Measurements from ENCODE around the gene CAMK1G. TPM values are rescaled to one million over a fixed set of nuclear protein-coding genes. Genes with fewer than 3 reads are reported as not detected.

Gene CAMK1G
- total and polyA plus RNA-seq, 2 experiments from 2014 or later, result 0.32 to 0.76 TPM

- ATAC-seq (peak; percentile 44; the same call in 2 of the 3 replicates), DNase-seq (ENCODE audit: low spot score) (peak; percentile 15)
- Mint-ChIP-seq H3K27ac (no peak overlapping the region), H3K9me3 (no peaks in the 10 kb centered on the region), H3K36me3 (ENCODE audit: low read depth) (no peaks in the 10 kb centered on the region), H3K27me3 (ENCODE audit: insufficient read depth, low read depth, poor library complexity) (no peaks in the 10 kb centered on the region), H3K4me3 (no peak overlapping the region), H3K4me1 (peaks cover 2% of the 10 kb centered on the region)
- H3K27ac ChIP-seq (ENCODE audit: low read depth), result no peak overlapping the region
- no peaks in the 10 kb centered on the region for H3K36me3 ChIP-seq (ENCODE audit: insufficient read depth)
- no peaks in the 10 kb centered on the region for H3F3A ChIP-seq (replicated peaks; ENCODE audit: low read depth)
- H4K20me1 ChIP-seq (replicated peaks; ENCODE audit: insufficient read depth), result no peaks in the 10 kb centered on the region
- no peak for TF ChIP-seq ZNF331 (CRISPR knock-in tag; IDR thresholded peaks at IDR 0.05; ENCODE audit: low read depth)
- no peak for TF ChIP-seq REST (IDR thresholded peaks at IDR 0.05; ENCODE audit: unreplicated experiment)
- no peak; a peak in 1 of 4 replicates for TF ChIP-seq CTCF (conservative IDR thresholded peaks at IDR 0.05; ENCODE audit: low read depth in 2 of 2)
- no peak for TF ChIP-seq EZH2phosphoT487 (IDR thresholded peaks at IDR 0.05; ENCODE audit: unreplicated experiment)
- no peak for TF ChIP-seq ZNF114 (CRISPR knock-in tag; IDR thresholded peaks at IDR 0.05)
- H3K9me2 ChIP-seq (ENCODE audit: insufficient read depth), result no peaks in the 10 kb centered on the region
- no peak overlapping the region for H3K4me3 ChIP-seq
- H3K79me2 ChIP-seq (replicated peaks; ENCODE audit: insufficient read depth), result no peaks in the 10 kb centered on the region
- H2AFZ ChIP-seq, result no peak overlapping the region
- no peaks in the 10 kb centered on the region for H3K4me1 ChIP-seq (ENCODE audit: insufficient read depth)
- no peak overlapping the region for H3K4me2 ChIP-seq
- no peaks in the 10 kb centered on the region for H3K27me3 ChIP-seq (ENCODE audit: insufficient read depth)
These were observed 10.2 kb downstream of the CAMK1G start for GRCh38 chr1:209593747-209594146.

- Histone ChIP-seq H3K4me3 (no peak overlapping the region), H3K9me2 (ENCODE audit: insufficient read depth) (no peaks in the 10 kb centered on the region), H3K79me2 (replicated peaks; ENCODE audit: insufficient read depth) (no peaks in the 10 kb centered on the region), H3K4me2 (no peak overlapping the region), H3K27ac (ENCODE audit: low read depth) (no peak overlapping the region), H3K36me3 (ENCODE audit: insufficient read depth) (no peaks in the 10 kb centered on the region), H2AFZ (no peak overlapping the region), H3K4me1 (ENCODE audit: insufficient read depth) (no peaks in the 10 kb centered on the region), H3K27me3 (ENCODE audit: insufficient read depth) (no peaks in the 10 kb centered on the region), H4K20me1 (replicated peaks; ENCODE audit: insufficient read depth) (no peaks in the 10 kb centered on the region), H3F3A (replicated peaks; ENCODE audit: low read depth) (no peaks in the 10 kb centered on the region)
- no peak overlapping the region for H3K27ac Mint-ChIP-seq
- TF ChIP-seq ETS1 (IDR thresholded peaks at IDR 0.05), result no peak
- TF ChIP-seq ZNF331 (CRISPR knock-in tag; IDR thresholded peaks at IDR 0.05; ENCODE audit: low read depth), result no peak
- H3K4me3 Mint-ChIP-seq, result no peak overlapping the region
- H3K9me3 Mint-ChIP-seq, result no peaks in the 10 kb centered on the region
- DNase-seq (ENCODE audit: low spot score) (no peak), ATAC-seq (no peak)
- H3K27me3 Mint-ChIP-seq (ENCODE audit: insufficient read depth, low read depth, poor library complexity), result no peaks in the 10 kb centered on the region
- peaks cover 2% of the 10 kb centered on the region for H3K4me1 Mint-ChIP-seq
- no peaks in the 10 kb centered on the region for H3K36me3 Mint-ChIP-seq (ENCODE audit: low read depth)
These were observed 10.9 kb downstream of the CAMK1G start for GRCh38 chr1:209594440-209594839.
